GM18505 (cell line): Measurements from ENCODE around the gene RPL36AL.
A peak's percentile ranks its signal among the peaks of the same experiment; 100 is the strongest.
"Not testable (repeated sequence)": the region's sequence is repeated elsewhere in the genome, so short reads cannot be mapped to it uniquely, and the experiment has no call there.

ENCODE experiments used
- ATAC-seq: cut with Tn5 transposase; IDR thresholded peaks from one replicate; pipeline ENCODE4 v1.9.1; 2021; ENCODE audit not compliant: unreplicated experiment
- POLR2A ChIP-seq: IDR thresholded peaks from 4 replicates; pipeline ENCODE4 v1.6.1; 2011; ENCODE audit warnings: borderline replicate concordance; ENCODE audit not compliant: insufficient read depth, insufficient read length; ENCODE audit errors: extremely low read depth

The RPL36AL gene

GRCh38 chr14:49607583-49607982 lies 12.8 kb downstream of the RPL36AL start:
- no peak for ATAC-seq
- no peak for TF ChIP-seq POLR2A

GRCh38 chr14:49598485-49599300 lies 21.7 kb downstream of the RPL36AL start, which contains the start of gene LRR1:
Gene LRR1 (plus strand): TSS chr14:49598940. CDS start chr14:49599021, 81 bp downstream.
- ATAC-seq = peak; percentile 53
- peak; percentile 87 for TF ChIP-seq POLR2A

GRCh38 chr14:49598189-49598484 lies 22.3 kb downstream of the RPL36AL start:
- no peak for TF ChIP-seq POLR2A

GRCh38 chr14:49594347-49595091 lies 25.9 kb downstream of the RPL36AL start:
- ATAC-seq = no peak
- no peak for TF ChIP-seq POLR2A

More at GRCh38 chr14:49598189-49598484, 22.3 kb downstream of the RPL36AL start:
- ATAC-seq = no peak

- ATAC-seq = no peak
- no peak for TF ChIP-seq POLR2A
Measured at GRCh38 chr14:49593016-49593415, 27.4 kb downstream of the RPL36AL start.

- TF ChIP-seq POLR2A = no peak
- ATAC-seq = no peak
Measured at GRCh38 chr14:49589387-49589786, 31.0 kb downstream of the RPL36AL start.

- no peak for TF ChIP-seq POLR2A
- peak; percentile 35 for ATAC-seq
Measured at GRCh38 chr14:49586673-49587460, 33.6 kb downstream of the RPL36AL start.

- TF ChIP-seq POLR2A = peak; percentile 97
- peak; percentile 86 for ATAC-seq
Measured at GRCh38 chr14:49585803-49586672, 34.4 kb downstream of the RPL36AL start, which contains the start of gene RPS29. Gene RPS29 (minus strand): TSS chr14:49586380. CDS start chr14:49586346, 34 bp downstream.

- ATAC-seq = not testable (repeated sequence)
- TF ChIP-seq POLR2A = peak; percentile 19
Measured at GRCh38 chr14:49584981-49585640, 35.3 kb downstream of the RPL36AL start.

GRCh38 chr14:49584058-49584457 lies 36.4 kb downstream of the RPL36AL start:
- no peak for ATAC-seq
- no peak for TF ChIP-seq POLR2A

- peak; percentile 15 for TF ChIP-seq POLR2A
- ATAC-seq = no peak
Measured at GRCh38 chr14:49583629-49584028, 36.8 kb downstream of the RPL36AL start.
